MCF 10A (cell line): ENCODE data around the gene BACH1. TPM values are rescaled to one million over a fixed set of nuclear protein-coding genes. Genes with fewer than 3 reads are reported as not detected.

Experiments used
- BruUV-seq: library from RNA; stranded (reverse); fragments of 400-500 nt; replicated peaks from 2 replicates; lab custom pipeline; 2021; lab: Mats Ljungman, UMichigan
- CTCF ChIA-PET: fragments of 300-600 bp; sonication (Branson Sonifier 250); formaldehyde crosslinking; extraction: SDS; loops from one replicate; lab custom pipeline; 2021; ENCODE audit warnings: antibody characterized with exemption, inconsistent platforms; lab: Yijun Ruan, JAX
- POLR2A ChIA-PET: fragments of 300-600, 350-650 bp; sonication (Branson Sonifier 250); formaldehyde crosslinking; extraction: SDS; loops from one replicate; lab custom pipeline; 2020; ENCODE audit warnings: antibody characterized with exemption, inconsistent platforms; lab: Yijun Ruan, JAX
- DNase-seq: peaks from one replicate; pipeline ENCODE4 v3.0.0-alpha.2; 2018; ENCODE audit not compliant: unreplicated experiment
- H3K27ac Mint-ChIP-seq: one replicate; pipeline ENCODE4 v1.8.0; 2022; ENCODE audit warnings: mild to moderate bottlenecking, low read depth, mixed read lengths; ENCODE audit not compliant: unreplicated experiment
- H3K27me3 Mint-ChIP-seq: one replicate; pipeline ENCODE4 v1.8.0; 2022; ENCODE audit warnings: mixed read lengths; ENCODE audit not compliant: insufficient read depth, unreplicated experiment
- H3K36me3 Mint-ChIP-seq: one replicate; pipeline ENCODE4 v1.8.0; 2022; ENCODE audit warnings: mild to moderate bottlenecking, moderate library complexity, mixed read lengths; ENCODE audit not compliant: insufficient read depth, unreplicated experiment
- H3K4me1 Mint-ChIP-seq: one replicate; pipeline ENCODE4 v1.8.0; 2022; ENCODE audit warnings: mixed read lengths; ENCODE audit not compliant: insufficient read depth, unreplicated experiment
- H3K4me3 Mint-ChIP-seq: one replicate; pipeline ENCODE4 v1.8.0; 2022; ENCODE audit warnings: mild to moderate bottlenecking, moderate library complexity, mixed read lengths; ENCODE audit not compliant: unreplicated experiment
- H3K9me3 Mint-ChIP-seq: one replicate; pipeline ENCODE4 v1.8.0; 2022; ENCODE audit warnings: mixed read lengths; ENCODE audit not compliant: unreplicated experiment
- CTCF ChIP-seq: fragments of 200-600 bp; IDR thresholded peaks from one replicate; pipeline ENCODE4 v1.8.0; 2022; ENCODE audit warnings: antibody characterized with exemption, mild to moderate bottlenecking; ENCODE audit not compliant: unreplicated experiment
- intact Hi-C: fragments of 100-400 bp; cut with micrococcal nuclease; formaldehyde crosslinking; loops from 2 replicates; pipeline ENCODE4 v1.14.1; 2022
- total RNA-seq: library from RNA; stranded (reverse); gene quantifications from 2 replicates; pipeline ENCODE4 v1.2.3, GENCODE V29; 2022

BACH1 gene
- total RNA-seq, 1 experiment from 2014 or later = 69.3 TPM

- ChIA-PET POLR2A (interaction anchor here (0.5 to 10.8 kb wide), 8 partner anchors 35 to 149 kb away, joined by 3 to 256 read pairs (median 4); no protein-coding TSS in a partner anchor), CTCF (interaction anchor here (0.8 to 2.1 kb wide), 4 partner anchors 14 to 131 kb away, joined by 3 to 14 read pairs (median 5); no protein-coding TSS in a partner anchor)
- no peak for DNase-seq
- intact Hi-C loops = loop anchor here (10.0 kb wide), 1 partner anchor 60 kb away; no protein-coding TSS in a partner anchor
- H3K4me1 Mint-ChIP-seq = peaks cover 8% of the 10 kb centered on the region
- no peaks in the 10 kb centered on the region for H3K27me3 Mint-ChIP-seq
- H3K36me3 Mint-ChIP-seq = peaks cover 1% of the 10 kb centered on the region
- no peak overlapping the region for H3K4me3 Mint-ChIP-seq
- no peak overlapping the region for H3K27ac Mint-ChIP-seq
- no peak for TF ChIP-seq CTCF
- BruUV-seq = no TSS peak
- H3K9me3 Mint-ChIP-seq = no peaks in the 10 kb centered on the region
These were observed 3.6 kb upstream of the BACH1 start for GRCh38 chr21:29295066-29295650.

- Mint-ChIP-seq H3K9me3 (no peaks in the 10 kb centered on the region), H3K27ac (no peak overlapping the region), H3K36me3 (peaks cover 7% of the 10 kb centered on the region), H3K4me3 (no peak overlapping the region), H3K4me1 (peaks cover 17% of the 10 kb centered on the region), H3K27me3 (no peaks in the 10 kb centered on the region)
- DNase-seq = no peak
- intact Hi-C loops = loop anchor here (10.0 kb wide), 1 partner anchor 62 kb away; no protein-coding TSS in a partner anchor
- no TSS peak for BruUV-seq
- CTCF ChIA-PET = interaction anchor here (0.6 to 3.9 kb wide), 5 partner anchors 33 to 202 kb away, joined by 3 to 29 read pairs (median 4); no protein-coding TSS in a partner anchor
- TF ChIP-seq CTCF = no peak
- POLR2A ChIA-PET = interaction anchor here (0.7 to 10.8 kb wide), 7 partner anchors 13 to 1470 kb away, joined by 3 to 256 read pairs (median 6); no protein-coding TSS in a partner anchor
These were observed 2.3 kb upstream of the BACH1 start for GRCh38 chr21:29296446-29296845.

- intact Hi-C loops = loop anchor here (1.0 to 10.0 kb wide), 4 partner anchors 39 to 207 kb away; no protein-coding TSS in a partner anchor
- Mint-ChIP-seq H3K36me3 (peaks cover 7% of the 10 kb centered on the region), H3K9me3 (no peaks in the 10 kb centered on the region), H3K27ac (no peak overlapping the region), H3K4me1 (peaks cover 30% of the 10 kb centered on the region), H3K4me3 (peak overlapping the region; percentile 81), H3K27me3 (no peaks in the 10 kb centered on the region)
- BruUV-seq = TSS peak; percentile 37
- TF ChIP-seq CTCF = no peak
- ChIA-PET POLR2A (interaction anchor here (0.7 to 10.8 kb wide), 16 partner anchors 18 to 224 kb away, joined by 4 to 256 read pairs (median 42); partner anchors contain the start of gene CCT8), CTCF (interaction anchor here (0.6 to 7.1 kb wide), 22 partner anchors 9 to 206 kb away, joined by 3 to 93 read pairs (median 4); no protein-coding TSS in a partner anchor)
- no peak for DNase-seq
These were observed 1.0 kb upstream of the BACH1 start for GRCh38 chr21:29297483-29298347.
